Peyer's patch (tissue), 4 donors: ENCODE data around the gene HSPB2.

Experiments used
- CTCF ChIP-seq, 6 experiments: fragments of 450-650 bp in 4 of 6; fragments of 200-600 bp in 2 of 6; sonication (generic) in 1 of 6; IDR thresholded peaks; one replicate each; pipeline ENCODE4 v1.5.1; 2017 to 2019; ENCODE audit warnings: antibody characterized with exemption in 6 of 6, mild to moderate bottlenecking in 3 of 6, moderate library complexity in 1 of 6
- POLR2A ChIP-seq, 2 donors: fragments of 450-650 bp; IDR thresholded peaks; one replicate each; pipeline ENCODE4 v1.5.1; 2017; ENCODE audit warnings: antibody characterized with exemption in 2 of 2, mild to moderate bottlenecking in 2 of 2, moderate library complexity in 2 of 2

DNA sequence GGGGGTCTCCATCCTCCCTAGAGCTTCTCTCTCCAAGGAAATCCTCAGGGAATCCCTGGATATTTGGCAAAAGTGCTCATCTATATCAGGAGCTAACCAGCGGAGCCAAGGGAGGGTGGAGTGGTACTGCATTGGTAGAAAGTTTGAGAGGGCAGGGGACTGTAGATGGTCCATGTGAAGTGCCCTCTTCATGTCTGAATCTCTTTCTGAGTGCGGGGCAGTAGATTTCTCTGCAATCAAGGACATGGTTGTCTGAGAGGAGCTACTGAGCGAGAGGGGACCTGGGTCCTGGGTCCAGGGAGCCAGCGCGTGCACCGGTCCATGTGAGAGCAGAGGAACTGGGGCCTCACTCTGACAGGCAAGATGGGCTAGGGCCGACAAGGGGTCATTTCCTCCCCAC lies 25.3 kb downstream of the HSPB2 start:
- TF ChIP-seq CTCF (IDR thresholded peaks at IDR 0.05) (no peak), POLR2A (IDR thresholded peaks at IDR 0.05) (no peak)
